ENCODE measurements around the gene REG1A. TPM values are rescaled to one million over a fixed set of nuclear protein-coding genes. Genes with fewer than 3 reads are reported as not detected.

Gene REG1A
- total RNA-seq, 4 donors from 2014 or later, result not detected

DNA sequence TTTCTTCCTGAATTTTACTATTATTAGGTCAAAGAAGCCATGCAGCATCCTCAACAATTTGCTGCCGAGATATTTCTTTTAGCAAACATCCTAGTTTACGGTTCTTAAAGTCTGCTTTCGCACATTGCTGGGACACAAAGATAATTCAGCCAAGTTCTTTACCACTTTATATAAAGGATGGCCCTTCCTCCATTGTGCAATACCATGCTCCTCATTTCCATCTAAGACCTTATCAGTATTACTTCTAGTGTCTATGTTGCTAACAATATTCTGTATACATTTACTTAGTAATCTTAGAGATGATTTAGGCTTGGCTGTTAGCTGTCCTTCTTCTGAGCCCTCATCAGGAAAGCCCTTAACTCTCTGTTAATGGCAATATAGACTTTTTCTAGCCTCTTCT is 8.0 kb upstream of the REG1A start:
- intact Hi-C loops (cut with DNase I), result no loop called here
- Histone ChIP-seq H3K4me1 (no peaks in the 10 kb centered on the region), H3K9me3 (no peaks in the 10 kb centered on the region), H3K27ac (no peak overlapping the region), H3K27me3 (no peaks in the 10 kb centered on the region), H3K36me3 (no peaks in the 10 kb centered on the region), H3K4me3 (no peak overlapping the region)
- no peak for DNase-seq
- TF ChIP-seq, protein P1, sequence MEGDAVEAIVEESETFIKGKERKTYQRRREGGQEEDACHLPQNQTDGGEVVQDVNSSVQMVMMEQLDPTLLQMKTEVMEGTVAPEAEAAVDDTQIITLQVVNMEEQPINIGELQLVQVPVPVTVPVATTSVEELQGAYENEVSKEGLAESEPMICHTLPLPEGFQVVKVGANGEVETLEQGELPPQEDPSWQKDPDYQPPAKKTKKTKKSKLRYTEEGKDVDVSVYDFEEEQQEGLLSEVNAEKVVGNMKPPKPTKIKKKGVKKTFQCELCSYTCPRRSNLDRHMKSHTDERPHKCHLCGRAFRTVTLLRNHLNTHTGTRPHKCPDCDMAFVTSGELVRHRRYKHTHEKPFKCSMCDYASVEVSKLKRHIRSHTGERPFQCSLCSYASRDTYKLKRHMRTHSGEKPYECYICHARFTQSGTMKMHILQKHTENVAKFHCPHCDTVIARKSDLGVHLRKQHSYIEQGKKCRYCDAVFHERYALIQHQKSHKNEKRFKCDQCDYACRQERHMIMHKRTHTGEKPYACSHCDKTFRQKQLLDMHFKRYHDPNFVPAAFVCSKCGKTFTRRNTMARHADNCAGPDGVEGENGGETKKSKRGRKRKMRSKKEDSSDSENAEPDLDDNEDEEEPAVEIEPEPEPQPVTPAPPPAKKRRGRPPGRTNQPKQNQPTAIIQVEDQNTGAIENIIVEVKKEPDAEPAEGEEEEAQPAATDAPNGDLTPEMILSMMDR (IDR thresholded peaks at IDR 0.05), result no peak
- WGBS, 2 donors, result 90 to 91% methylated on average over 3 of the region's 3 CpGs

DNA sequence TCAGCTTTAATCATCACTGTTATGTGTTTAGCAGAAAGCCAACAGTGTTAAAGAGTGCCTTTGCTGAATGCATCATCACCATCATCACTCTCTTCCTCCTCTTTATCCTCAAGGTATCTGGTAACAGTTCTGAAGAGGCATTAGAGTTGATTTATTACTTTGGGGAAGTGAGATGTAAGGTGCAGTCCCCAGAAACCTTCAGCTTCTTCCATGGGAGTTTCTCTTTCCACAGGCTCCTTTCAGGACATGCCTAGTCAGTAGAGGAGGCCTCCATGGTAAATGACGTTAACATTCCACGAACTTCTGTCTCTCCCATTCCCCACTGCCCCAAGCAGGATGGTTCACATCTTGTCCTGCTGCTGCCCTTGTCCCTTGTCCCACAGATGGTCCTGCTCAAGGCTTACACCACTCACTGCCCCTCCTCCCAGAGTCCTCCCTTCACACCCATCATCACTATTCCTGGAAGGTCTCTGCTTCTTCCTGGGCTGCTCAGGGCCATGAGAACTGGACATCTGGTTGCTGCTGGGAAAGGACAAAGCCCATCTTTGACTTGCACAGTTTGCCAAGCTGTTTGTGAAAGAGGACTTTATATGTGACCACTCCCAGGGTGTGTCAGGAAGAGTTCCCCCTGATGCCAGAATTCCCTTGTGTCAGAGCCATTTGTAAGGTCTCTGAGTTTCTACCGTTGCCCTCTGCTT is 5.3 kb upstream of the REG1A start:
- Histone ChIP-seq H3K9me3 (no peaks in the 10 kb centered on the region), H3K4me3 (no peak overlapping the region), H3K27ac (no peak overlapping the region), H3K27me3 (no peaks in the 10 kb centered on the region), H3K36me3 (no peaks in the 10 kb centered on the region), H3K4me1 (no peaks in the 10 kb centered on the region)
- WGBS, 2 donors, result 63 to 68% methylated on average over 3 of the region's 3 CpGs
- no peak for TF ChIP-seq POLR2A (IDR thresholded peaks at IDR 0.05)
- TF ChIP-seq, protein P1 (IDR thresholded peaks at IDR 0.05), result no peak
- intact Hi-C loops (cut with DNase I), result no loop called here
- DNase-seq, result no peak

DNA sequence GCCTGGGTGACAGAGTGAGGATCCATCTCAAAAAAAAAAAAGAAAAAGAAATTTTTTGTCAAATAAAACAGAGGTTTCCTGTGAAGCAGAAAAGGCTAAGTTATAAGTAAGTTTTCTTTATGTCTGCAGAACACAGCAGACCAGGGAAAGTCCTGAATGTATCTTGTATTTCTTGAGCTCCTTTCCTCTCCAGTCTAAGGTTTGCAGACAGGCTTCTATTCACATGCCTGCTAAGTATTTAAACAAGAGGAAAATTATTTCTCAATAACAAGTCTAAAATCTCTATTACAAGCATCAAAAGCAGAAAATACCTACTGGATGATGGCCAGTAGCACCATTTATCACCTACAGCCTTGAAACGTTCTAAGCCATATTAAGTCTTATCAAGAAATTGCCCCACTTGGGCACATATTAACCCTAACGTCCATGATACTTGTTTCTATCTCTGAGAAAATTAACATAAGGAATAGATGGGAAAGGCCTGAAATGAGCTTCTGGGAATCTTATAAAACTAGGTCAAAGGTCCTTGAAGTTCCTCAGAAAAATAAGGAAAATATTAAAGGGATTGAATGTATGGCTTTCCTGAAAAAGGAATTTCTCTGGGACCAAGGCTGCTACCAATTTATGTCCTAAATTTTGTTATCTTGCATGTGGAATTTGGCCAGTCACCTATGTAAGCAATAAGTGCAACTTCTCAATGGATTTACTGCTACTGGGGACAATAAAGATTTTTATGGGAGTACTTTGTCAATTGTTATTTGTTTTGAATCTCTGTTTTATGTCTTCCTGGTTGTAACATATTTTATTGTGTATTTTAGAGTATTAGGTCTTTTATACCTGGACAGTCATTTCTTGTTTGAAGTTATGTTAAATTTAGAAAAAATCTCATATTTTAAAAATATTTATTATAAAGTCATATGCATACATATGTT is 3.0 kb upstream of the REG1A start:
- Histone ChIP-seq H3K4me1 (no peaks in the 10 kb centered on the region), H3K27ac (no peak overlapping the region), H3K9me3 (no peaks in the 10 kb centered on the region), H3K27me3 (no peaks in the 10 kb centered on the region), H3K4me3 (no peak overlapping the region), H3K36me3 (no peaks in the 10 kb centered on the region)
- no peak for DNase-seq
- TF ChIP-seq, protein P1 (IDR thresholded peaks at IDR 0.05), result no peak
- TF ChIP-seq POLR2A (IDR thresholded peaks at IDR 0.05), result no peak
- 51 to 53% methylated on average over 2 of the region's 2 CpGs for WGBS, 2 donors
- intact Hi-C loops (cut with DNase I), result no loop called here

DNA sequence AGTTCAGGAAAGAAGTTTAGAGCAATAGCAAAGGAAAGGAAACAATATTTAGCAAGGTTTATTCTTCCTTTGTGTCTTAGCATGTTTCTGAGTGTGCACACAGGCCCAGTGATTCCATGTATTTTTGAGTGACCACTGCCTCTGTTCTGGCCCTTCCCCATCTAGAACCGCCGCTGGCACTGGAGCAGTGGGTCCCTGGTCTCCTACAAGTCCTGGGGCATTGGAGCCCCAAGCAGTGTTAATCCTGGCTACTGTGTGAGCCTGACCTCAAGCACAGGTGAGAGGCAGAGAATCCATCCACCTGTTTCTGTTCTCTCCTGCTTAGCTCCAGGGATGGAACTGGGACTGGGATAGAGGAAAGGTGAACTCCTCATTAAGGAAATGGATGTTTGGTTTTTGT is 2.4 kb downstream of the REG1A start:
- H3K36me3 ChIP-seq, result no peaks in the 10 kb centered on the region
- 75 to 95% methylated on average over 2 of the region's 2 CpGs for WGBS, 2 donors
- no peaks in the 10 kb centered on the region for H3K4me1 ChIP-seq
- H3K4me3 ChIP-seq, result no peak overlapping the region
- no peaks in the 10 kb centered on the region for H3K27me3 ChIP-seq
- H3K27ac ChIP-seq, result no peak overlapping the region
- TF ChIP-seq, protein P1 (IDR thresholded peaks at IDR 0.05), result no peak
- no peak for TF ChIP-seq POLR2A (IDR thresholded peaks at IDR 0.05)
- intact Hi-C loops (cut with DNase I), result no loop called here
- no peaks in the 10 kb centered on the region for H3K9me3 ChIP-seq
- DNase-seq, result no peak

Data from esophagus squamous epithelium (tissue), 5 donors.